BE2C (cell line): ENCODE data around the gene CD34.

Experiments used
- DNase-seq: peaks from one replicate; pipeline ENCODE4 v3.0.0-alpha.2; 2020
- H3K27me3 ChIP-seq: fragments of 250-450 bp; sonication (Bioruptor Pico); 2 replicates; pipeline ENCODE4 v1.5.1; 2020; ENCODE audit warnings: mild to moderate bottlenecking
- H3K36me3 ChIP-seq: fragments of 250-450 bp; sonication (Bioruptor Pico); 2 replicates; pipeline ENCODE4 v1.5.1; 2020; ENCODE audit warnings: mild to moderate bottlenecking
- H3K4me1 ChIP-seq: fragments of 250-450 bp; sonication (Bioruptor Pico); 2 replicates; pipeline ENCODE4 v1.5.1; 2020
- H3K4me3 ChIP-seq: 2 replicates; pipeline ENCODE4 v1.5.1; 2011; ENCODE audit warnings: low read depth, low read length
- H3K9me3 ChIP-seq: fragments of 250-450 bp; sonication (Bioruptor Pico); 2 replicates; pipeline ENCODE4 v1.5.1; 2020
- CTCF ChIP-seq: IDR thresholded peaks from 2 replicates; pipeline ENCODE4 v1.5.1; 2012; ENCODE audit warnings: mild to moderate bottlenecking, low read depth, low read length

The CD34 gene

GRCh38 chr1:207841293-207841692, 69.6 kb downstream of the CD34 start:
- H3K4me1 ChIP-seq: no peaks in the 10 kb centered on the region
- no peaks in the 10 kb centered on the region for H3K36me3 ChIP-seq
- no peak for TF ChIP-seq CTCF
- H3K27me3 ChIP-seq: no peaks in the 10 kb centered on the region
- H3K4me3 ChIP-seq: no peak overlapping the region
- no peaks in the 10 kb centered on the region for H3K9me3 ChIP-seq
- no peak for DNase-seq

GRCh38 chr1:207840380-207840779, 70.5 kb downstream of the CD34 start:
- no peaks in the 10 kb centered on the region for H3K36me3 ChIP-seq
- TF ChIP-seq CTCF: no peak
- no peaks in the 10 kb centered on the region for H3K9me3 ChIP-seq

GRCh38 chr1:207839083-207839413, 71.9 kb downstream of the CD34 start:
- no peak for DNase-seq
- no peaks in the 10 kb centered on the region for H3K36me3 ChIP-seq
- H3K4me1 ChIP-seq: no peaks in the 10 kb centered on the region
- H3K9me3 ChIP-seq: no peaks in the 10 kb centered on the region
- H3K27me3 ChIP-seq: no peaks in the 10 kb centered on the region
- no peak overlapping the region for H3K4me3 ChIP-seq
- TF ChIP-seq CTCF: no peak

More at GRCh38 chr1:207840380-207840779, 70.5 kb downstream of the CD34 start:
- Histone ChIP-seq H3K27me3 (no peaks in the 10 kb centered on the region), H3K4me3 (no peak overlapping the region), H3K4me1 (no peaks in the 10 kb centered on the region)
- no peak for DNase-seq

GRCh38 chr1:207838156-207839082, 72.5 kb downstream of the CD34 start:
- H3K4me1 ChIP-seq: no peaks in the 10 kb centered on the region
- H3K27me3 ChIP-seq: no peaks in the 10 kb centered on the region
- H3K36me3 ChIP-seq: no peaks in the 10 kb centered on the region
- no peaks in the 10 kb centered on the region for H3K9me3 ChIP-seq
- H3K4me3 ChIP-seq: no peak overlapping the region
- no peak for TF ChIP-seq CTCF
- no peak for DNase-seq

GRCh38 chr1:207837673-207838072, 73.3 kb downstream of the CD34 start:
- Histone ChIP-seq H3K9me3 (no peaks in the 10 kb centered on the region), H3K36me3 (no peaks in the 10 kb centered on the region), H3K4me1 (no peaks in the 10 kb centered on the region), H3K27me3 (no peaks in the 10 kb centered on the region), H3K4me3 (no peak overlapping the region)
- DNase-seq: no peak
- no peak for TF ChIP-seq CTCF

GRCh38 chr1:207836591-207837347, 74.2 kb downstream of the CD34 start:
- H3K27me3 ChIP-seq: no peaks in the 10 kb centered on the region
- no peaks in the 10 kb centered on the region for H3K4me1 ChIP-seq
- no peak for TF ChIP-seq CTCF
- no peaks in the 10 kb centered on the region for H3K36me3 ChIP-seq
- H3K4me3 ChIP-seq: no peak overlapping the region
- no peaks in the 10 kb centered on the region for H3K9me3 ChIP-seq
- DNase-seq: no peak
